ENCODE results near the gene CHRND.

DNA sequence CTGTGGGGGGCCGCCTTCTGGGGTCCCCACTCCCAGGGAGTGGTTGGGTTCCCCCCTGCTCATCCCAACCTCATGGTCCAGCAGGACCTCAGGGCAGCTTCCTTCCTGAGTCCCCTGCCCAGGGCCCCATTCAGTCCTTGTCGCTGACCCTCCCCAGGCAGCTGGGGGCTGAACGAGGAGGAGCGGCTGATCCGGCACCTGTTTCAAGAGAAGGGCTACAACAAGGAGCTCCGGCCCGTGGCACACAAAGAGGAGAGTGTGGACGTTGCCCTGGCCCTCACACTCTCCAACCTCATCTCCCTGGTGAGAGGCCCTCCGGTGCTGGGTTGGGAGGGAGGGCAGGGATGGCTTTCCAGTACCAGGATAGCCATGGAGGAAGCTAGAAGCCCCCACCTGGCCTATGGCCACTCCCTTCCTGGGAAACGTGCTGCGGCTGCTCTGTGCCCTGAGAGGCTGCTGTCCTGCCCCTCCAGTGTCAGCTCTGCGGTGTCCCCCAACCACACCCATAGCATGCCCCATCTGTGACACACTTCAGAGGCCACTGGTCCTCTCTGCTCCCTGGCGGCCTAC lies 497 bp downstream of the CHRND start:
- TF ChIP-seq CTCF (IDR thresholded peaks at IDR 0.05) (no peak), POLR2A (IDR thresholded peaks at IDR 0.05) (no peak)

All from testis (tissue), 2 donors.